ENCODE results near the gene FDXR.

DNA sequence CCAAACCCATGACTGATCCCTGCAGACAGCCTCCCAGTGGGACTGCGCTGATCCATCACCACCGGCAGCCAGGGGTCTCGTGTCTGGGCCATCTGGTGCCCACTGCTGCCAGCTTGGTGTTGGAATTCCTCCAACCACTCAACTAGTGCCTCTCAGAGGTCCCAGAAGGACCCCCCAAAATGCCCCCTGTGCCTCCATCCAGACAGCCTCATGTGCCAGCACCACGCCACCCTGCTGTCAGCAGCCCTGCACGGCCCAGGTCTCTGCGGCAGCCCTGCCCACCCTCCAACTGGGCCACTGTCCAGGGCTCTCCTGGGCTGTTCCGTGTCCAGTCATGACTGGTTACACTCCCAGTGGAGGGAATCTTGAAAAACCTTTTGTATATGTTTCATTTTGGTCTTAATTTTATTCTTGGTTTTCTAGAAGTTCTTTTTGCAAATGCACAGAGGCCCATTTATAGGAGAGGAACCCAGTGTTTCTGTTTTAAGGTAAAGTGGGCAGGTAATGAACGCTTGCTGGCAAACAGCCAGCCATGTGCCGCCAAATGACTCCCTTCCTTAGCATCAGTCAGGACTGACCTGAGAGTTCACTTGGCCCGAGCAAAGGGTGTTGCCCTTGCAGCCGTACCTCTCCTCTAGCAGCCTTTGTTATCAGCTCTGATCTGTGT is 47.7 kb downstream of the FDXR start:
- TF ChIP-seq CTCF (IDR thresholded peaks at IDR 0.05 in 4 of 5, conservative IDR thresholded peaks at IDR 0.05 in 1 of 5) (no peak), POLR2A (IDR thresholded peaks at IDR 0.05) (no peak)

Measured in gastrocnemius medialis (tissue), 4 donors.